Stromal cell of bone marrow (primary cell): Measurements from ENCODE around the gene TINCR.
"Not testable (repeated sequence)": the region's sequence is repeated elsewhere in the genome, so short reads cannot be mapped to it uniquely, and the experiment has no call there.

Experiments used
- DNase-seq: peaks from one replicate; pipeline ENCODE4 v3.0.0-alpha.2; 2012; ENCODE audit warnings: low read depth

TINCR gene

DNA sequence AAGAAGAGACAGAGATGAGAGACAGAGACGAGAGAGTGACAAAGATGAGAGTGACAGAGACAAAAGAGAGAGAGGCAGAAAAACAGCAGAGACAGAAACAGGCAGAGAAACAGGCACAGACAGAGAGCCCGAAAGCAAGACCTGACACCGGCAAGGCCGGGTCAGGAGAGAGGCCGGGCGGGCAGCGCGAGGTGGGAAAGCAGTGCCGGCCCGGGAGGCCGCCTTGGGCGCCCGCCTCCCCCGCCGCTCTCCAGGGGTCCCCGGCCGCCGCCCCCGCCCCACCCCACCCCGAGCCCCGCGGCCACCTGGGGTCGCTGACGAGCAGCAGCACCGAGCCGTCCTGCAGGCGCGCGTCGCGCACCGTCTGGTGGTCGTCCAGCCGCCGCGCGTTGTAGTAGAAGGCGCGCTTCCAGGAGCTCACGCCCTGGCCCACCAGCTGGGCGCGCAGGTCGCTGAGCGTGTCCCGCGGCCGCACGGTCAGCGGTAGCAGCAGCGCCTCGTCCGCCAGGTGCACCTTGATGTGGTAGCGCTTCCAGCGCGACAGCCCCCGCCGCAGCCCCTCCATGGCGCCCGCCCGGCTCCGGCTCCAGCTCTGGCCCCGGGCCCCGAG, at the start of gene TINCR:
TINCR (minus strand) TSS at position 594 of the 610 bp plus-strand sequence.
- no peak for DNase-seq

DNA sequence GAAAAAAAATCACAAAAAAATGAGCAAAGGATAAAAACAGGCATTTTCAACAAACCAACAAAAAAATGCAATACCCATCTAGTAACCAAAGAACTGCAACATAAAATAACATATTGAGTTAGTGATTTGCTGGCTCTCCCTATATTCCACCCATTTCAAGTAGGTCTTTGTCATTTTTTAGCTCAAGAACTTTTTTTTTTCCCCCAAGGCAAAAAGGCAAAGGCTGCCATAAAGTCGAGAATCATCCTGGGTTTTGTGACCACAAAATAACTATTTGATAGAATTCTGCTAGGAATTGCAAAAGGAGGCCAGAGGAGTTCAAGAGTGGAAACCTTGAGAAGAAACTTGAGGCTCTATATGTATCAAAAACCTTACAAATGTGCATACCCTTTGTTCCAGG, 49.3 kb upstream of the TINCR start:
- no peak for DNase-seq

GRCh38 chr19:5615756-5616327, 48.1 kb upstream of the TINCR start:
- DNase-seq, result no peak

DNA sequence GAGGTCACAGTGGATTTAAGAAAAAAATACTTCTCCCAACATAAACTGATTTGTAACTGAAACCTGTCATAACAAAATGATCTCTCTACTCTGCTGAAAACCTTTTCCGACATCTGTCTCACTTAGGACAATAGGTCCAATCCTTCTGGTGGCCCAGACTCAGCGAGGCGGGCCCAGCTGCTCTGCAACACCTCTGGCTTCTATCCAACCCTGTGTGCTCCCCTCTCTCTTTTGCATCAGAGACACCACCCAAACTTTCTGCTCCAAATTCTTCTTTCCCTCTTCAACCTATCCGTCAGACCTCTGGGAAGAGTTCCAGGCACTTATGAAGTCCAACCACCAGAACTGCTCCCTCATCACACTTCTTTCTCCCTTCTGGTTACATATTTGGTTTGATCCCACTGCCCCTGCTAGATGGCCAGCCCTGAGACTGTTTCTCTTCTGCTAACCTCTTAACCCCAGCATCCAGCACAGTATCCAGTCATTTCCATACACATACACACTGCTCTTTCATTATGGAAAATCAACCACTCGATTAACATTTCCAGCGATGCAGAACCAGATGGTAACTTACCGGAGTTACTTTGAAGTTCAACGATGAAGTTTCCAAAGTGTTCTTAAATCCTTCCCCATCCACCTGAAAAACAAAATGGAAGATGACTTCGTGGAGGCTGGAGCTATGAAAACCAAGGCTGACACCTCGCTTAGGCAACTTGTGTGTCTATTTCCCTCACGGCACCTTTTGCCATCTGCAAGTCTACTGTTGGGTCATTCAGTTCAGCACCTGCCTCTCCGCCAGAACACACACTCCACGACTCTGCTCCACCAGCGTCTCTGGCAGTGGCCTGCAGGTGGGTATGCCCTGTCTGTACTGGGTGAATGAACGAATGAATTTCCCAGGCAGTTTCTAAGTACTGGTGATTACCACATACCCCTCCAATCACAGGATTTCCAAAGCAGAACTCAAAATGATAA, 45.4 kb upstream of the TINCR start:
- DNase-seq, result no peak

DNA sequence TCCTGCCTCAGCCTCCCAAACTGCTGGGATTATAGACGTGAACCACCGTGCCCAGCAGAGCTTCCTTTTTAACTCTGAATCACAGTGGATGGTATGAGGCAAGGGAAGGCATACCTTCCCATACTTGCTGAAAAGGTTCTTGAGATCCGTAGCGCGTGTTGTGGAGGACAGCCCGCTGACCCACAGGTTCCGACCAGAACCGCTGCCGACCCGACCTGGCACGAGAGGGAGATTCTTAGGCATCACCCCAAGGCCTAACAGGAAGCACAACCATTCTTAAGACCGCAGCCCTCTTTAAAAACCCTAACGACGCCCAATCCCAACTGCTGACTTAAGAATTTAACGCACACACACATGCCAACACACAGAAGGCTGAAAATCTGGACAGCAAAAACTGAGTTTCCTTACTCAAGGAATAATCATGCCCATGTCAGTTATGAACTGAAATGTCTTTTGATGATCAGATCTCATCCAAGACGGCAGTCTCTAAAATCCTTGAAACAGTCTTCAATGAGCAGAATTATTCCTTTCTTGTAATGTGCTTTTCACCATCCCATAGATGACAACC, 42.2 kb upstream of the TINCR start:
- DNase-seq, result no peak

DNA sequence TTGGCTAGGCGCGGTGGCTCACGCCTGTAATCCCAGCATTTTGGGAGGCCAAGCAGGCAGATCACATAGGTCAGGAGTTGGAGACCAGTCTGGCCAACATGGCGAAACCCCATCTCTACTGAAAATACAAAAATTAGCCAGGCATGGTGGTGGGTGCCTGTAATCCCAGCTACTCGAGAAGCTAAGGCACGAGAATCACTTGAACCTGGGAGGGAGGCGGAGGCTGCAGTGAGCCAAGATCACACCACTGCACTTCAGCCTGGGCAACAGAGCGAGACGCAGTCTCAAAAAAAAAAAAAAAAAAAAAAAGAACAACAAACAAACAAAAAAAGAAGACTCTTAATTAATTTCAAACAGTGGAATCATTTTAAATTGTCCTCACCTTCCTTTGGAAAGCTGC, 41.0 kb upstream of the TINCR start:
- DNase-seq, result not testable (repeated sequence)

GRCh38 chr19:5608291-5608690, 40.5 kb upstream of the TINCR start:
- DNase-seq, result no peak

- DNase-seq, result no peak
Observed at GRCh38 chr19:5607318-5608275, 39.8 kb upstream of the TINCR start.

DNA sequence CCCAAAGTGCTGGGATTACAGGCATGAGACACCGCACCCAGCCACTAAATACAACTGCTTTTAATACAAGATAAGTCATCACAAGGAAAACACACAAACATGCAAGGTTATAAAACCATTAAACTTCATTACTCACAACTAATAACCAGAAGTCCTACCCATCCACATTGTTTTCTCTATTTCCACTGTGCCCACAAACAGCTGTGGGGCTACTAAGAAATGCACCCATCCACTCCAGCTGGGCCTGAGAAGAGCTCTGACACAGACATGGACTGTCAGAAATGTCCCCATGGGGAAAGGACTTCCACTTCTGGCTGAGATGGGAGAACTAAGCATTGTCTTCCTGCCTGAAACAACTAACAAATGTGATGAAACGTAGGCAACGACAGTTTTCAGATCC, 37.6 kb upstream of the TINCR start:
- DNase-seq, result no peak

DNA sequence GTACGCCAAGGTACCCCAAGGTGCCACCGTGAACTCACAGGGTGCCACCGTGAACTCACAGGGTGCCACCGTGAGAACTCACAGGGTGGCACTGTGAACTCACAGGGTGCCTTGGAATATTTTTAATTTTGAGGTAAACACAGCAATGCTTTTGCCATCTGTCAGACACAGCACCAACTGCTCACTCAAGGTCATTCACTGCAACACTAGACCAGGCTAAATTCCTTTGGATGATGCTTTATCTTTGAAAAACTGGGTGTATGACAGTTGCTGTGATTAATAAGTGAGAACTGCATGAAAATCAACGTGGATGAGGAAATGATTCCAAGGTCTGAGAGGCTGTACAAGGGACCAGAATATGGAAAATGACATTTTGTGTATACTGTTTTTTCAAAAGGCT, 35.9 kb upstream of the TINCR start:
- DNase-seq, result no peak

DNA sequence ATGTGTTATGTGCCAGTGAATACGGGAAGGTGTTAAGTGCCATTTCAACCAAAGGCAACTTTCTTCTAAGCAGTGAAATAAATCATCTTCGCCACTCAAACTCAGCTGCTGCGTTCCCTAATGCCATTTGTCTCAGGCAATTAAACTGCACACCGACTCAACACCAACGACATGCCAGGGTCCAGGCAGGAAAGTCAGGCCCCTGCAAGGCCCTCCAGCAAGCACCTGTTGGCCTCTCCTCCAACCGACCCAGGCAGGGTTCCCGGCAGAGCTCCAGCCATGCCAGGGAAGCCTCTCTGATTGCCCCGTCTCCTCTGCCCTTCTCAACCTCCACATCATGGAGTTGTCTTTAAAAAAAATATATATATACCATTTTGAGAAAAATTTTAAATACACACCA, 33.0 kb upstream of the TINCR start:
- no peak for DNase-seq

GRCh38 chr19:5595745-5596144, 28.0 kb upstream of the TINCR start:
- DNase-seq, result no peak

- DNase-seq, result no peak
Observed at GRCh38 chr19:5595129-5595528, 27.4 kb upstream of the TINCR start.

- DNase-seq, result no peak
Observed at GRCh38 chr19:5594521-5594950, 26.8 kb upstream of the TINCR start.

DNA sequence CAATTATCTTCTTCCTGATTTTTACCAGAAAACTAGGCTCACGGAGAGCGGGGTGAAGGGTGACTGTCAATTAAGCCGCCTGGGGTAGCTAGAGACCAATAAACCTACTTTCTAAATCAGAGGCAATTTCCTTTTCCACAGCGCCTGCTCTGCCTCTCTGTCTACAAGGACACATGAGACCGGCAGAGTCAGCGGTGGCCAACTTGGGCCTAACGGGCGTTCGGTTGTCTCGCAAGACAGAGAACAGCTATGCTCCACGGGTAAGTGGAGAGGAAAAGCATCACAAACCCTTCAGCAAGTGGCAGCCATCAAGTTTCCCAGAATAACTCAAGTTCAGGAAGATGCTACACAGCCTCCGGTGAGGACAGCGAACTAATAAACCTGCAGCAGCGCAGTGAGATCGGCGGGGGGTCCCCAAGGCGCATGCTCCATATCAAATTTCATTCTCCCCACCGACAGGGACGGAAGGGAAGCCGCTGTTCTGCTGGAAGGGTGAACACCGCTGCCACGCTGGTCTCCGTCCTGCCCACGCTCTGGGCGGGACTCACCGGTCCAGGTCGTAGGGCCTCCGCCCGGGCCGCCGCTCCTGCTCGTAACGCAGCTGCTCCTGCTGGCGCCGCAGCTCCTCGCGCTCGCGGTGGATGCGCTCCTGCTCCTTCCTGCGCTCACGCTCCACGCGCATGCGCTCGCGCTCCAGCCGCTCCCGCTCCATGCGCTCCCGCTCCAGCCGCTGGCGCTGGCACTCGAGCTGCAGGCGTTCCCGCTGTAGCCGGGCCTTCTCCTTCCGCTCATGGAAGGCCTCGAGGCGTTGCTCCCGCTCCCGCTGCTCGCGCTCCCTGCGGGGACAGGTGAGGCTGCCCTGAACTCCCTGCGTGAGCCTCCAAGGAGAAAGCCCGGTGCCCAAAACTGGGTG, 25.8 kb upstream of the TINCR start:
- DNase-seq, result no peak

GRCh38 chr19:5592531-5593342, 25.0 kb upstream of the TINCR start:
- no peak for DNase-seq

GRCh38 chr19:5591476-5591875, 23.7 kb upstream of the TINCR start:
- DNase-seq, result no peak

- DNase-seq, result no peak
Observed at GRCh38 chr19:5590865-5591154, 23.1 kb upstream of the TINCR start.

DNA sequence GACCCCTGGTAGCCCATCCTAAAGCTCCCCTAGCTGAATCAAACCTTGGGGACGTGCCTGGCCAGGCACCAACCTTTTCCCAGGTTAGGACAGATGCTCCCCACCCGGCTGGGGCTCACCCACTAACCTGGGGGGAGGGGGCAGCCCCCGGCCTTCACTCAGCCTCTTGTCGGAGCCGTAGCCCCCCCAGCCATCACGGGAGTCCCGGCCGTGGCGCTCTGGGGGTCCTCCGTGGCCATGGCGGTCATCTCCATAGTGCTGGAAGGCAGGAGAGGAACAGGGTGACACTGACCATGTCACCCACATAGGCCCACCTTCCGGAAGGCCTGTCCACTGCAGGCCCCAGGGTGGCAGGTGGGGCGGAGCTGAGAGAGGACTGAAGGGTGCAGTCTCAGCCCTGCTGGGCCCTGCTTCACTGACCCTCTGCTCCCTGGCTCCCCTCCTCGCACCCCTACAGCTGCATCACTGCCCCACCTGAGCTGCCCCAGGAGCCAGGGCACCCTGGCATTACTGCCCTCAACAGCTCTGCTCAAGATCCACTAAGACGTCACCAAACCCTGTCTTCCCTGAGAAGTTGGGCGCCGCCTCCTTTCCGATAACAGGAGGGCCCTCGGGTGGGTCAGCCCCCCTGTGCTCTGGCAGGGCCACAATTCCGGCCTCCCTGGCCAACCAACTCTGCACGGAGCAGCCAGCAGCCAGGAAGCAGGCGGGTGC, 22.6 kb upstream of the TINCR start:
- no peak for DNase-seq
